H9 (cell line): ENCODE data around the gene TMEM108. TPM values are rescaled to one million over a fixed set of nuclear protein-coding genes. Genes with fewer than 3 reads are reported as not detected.

Source experiments
- DNase-seq: peaks from one replicate; pipeline ENCODE4 v3.0.0-alpha.2; 2017
- H2AFZ ChIP-seq: one replicate; pipeline ENCODE4 v1.6.1; 2013; ENCODE audit warnings: mild to moderate bottlenecking, low read length, control low read depth, moderate library complexity
- H2AK5ac ChIP-seq: 2 replicates; pipeline ENCODE4 v1.6.1; 2013; ENCODE audit warnings: low read length, control low read depth, mixed read lengths; ENCODE audit not compliant: insufficient read length
- H2BK120ac ChIP-seq: one replicate; pipeline ENCODE4 v1.6.1; 2013; ENCODE audit warnings: low read depth, mild to moderate bottlenecking, low read length, control low read depth, inconsistent platforms; ENCODE audit not compliant: poor library complexity, severe bottlenecking
- H2BK12ac ChIP-seq: 2 replicates; pipeline ENCODE4 v1.6.1; 2013; ENCODE audit warnings: low read length, control low read depth, mixed read lengths, low read depth; ENCODE audit not compliant: insufficient read length
- H2BK15ac ChIP-seq: 2 replicates; pipeline ENCODE4 v1.6.1; 2013; ENCODE audit warnings: low read depth, low read length, control low read depth
- H2BK20ac ChIP-seq: one replicate; pipeline ENCODE4 v1.6.1; 2013; ENCODE audit warnings: low read depth, mild to moderate bottlenecking, low read length, control low read depth, inconsistent platforms; ENCODE audit not compliant: poor library complexity, severe bottlenecking
- H2BK5ac ChIP-seq: 2 replicates; pipeline ENCODE4 v1.6.1; 2013; ENCODE audit warnings: low read length, control low read depth, mixed read lengths; ENCODE audit not compliant: insufficient read length
- H3K14ac ChIP-seq: 2 replicates; pipeline ENCODE4 v1.6.1; 2013; ENCODE audit warnings: low read length, control low read depth; ENCODE audit not compliant: insufficient read depth
- H3K18ac ChIP-seq: 2 replicates; pipeline ENCODE4 v1.6.1; 2013; ENCODE audit warnings: low read depth, mild to moderate bottlenecking, mixed read lengths, low read length, control low read depth; ENCODE audit not compliant: insufficient read length
- H3K23ac ChIP-seq: 2 replicates; pipeline ENCODE4 v1.6.1; 2013; ENCODE audit warnings: low read length, control low read depth, mixed read lengths, low read depth; ENCODE audit not compliant: insufficient read length
- H3K23me2 ChIP-seq: 2 replicates; pipeline ENCODE4 v1.6.1; 2013; ENCODE audit warnings: low read depth, mild to moderate bottlenecking, mixed read lengths, low read length, control low read depth; ENCODE audit not compliant: insufficient read length, poor library complexity, severe bottlenecking
- H3K27ac ChIP-seq: 2 replicates; pipeline ENCODE4 v1.5.1; 2013; ENCODE audit warnings: low read length, control low read depth, mixed read lengths, low read depth; ENCODE audit not compliant: insufficient read length
- H3K27me3 ChIP-seq: 2 replicates; pipeline ENCODE4 v1.6.1; 2013; ENCODE audit warnings: low read length, control low read depth, inconsistent platforms; ENCODE audit not compliant: insufficient read depth
- H3K4ac ChIP-seq: 2 replicates; pipeline ENCODE4 v1.6.1; 2013; ENCODE audit warnings: low read depth, mild to moderate bottlenecking, control low read depth, inconsistent platforms, low read length, moderate library complexity
- H3K4me1 ChIP-seq: 2 replicates; pipeline ENCODE4 v1.6.1; 2013; ENCODE audit warnings: low read length, control low read depth, inconsistent platforms; ENCODE audit not compliant: insufficient read depth
- H3K4me2 ChIP-seq: 2 replicates; pipeline ENCODE4 v1.6.1; 2013; ENCODE audit warnings: low read length, control low read depth, mixed read lengths; ENCODE audit not compliant: insufficient read length, insufficient read depth
- H3K56ac ChIP-seq: 2 replicates; pipeline ENCODE4 v1.6.1; 2013; ENCODE audit warnings: low read depth, mild to moderate bottlenecking, mixed read lengths, low read length, control low read depth; ENCODE audit not compliant: insufficient read length
- H3K79me1 ChIP-seq: 2 replicates; pipeline ENCODE4 v1.6.1; 2013; ENCODE audit warnings: low read depth, mild to moderate bottlenecking, moderate library complexity, low read length, control low read depth, inconsistent platforms; ENCODE audit not compliant: insufficient read depth, poor library complexity, severe bottlenecking
- H3K79me2 ChIP-seq: 2 replicates; pipeline ENCODE4 v1.6.1; 2013; ENCODE audit warnings: low read length, control low read depth, inconsistent platforms; ENCODE audit not compliant: insufficient read depth
- H3K9ac ChIP-seq: 2 replicates; pipeline ENCODE4 v1.6.1; 2013; ENCODE audit warnings: low read length, control low read depth, mixed read lengths; ENCODE audit not compliant: insufficient read length; ENCODE audit errors: extremely low read depth
- H3K9me3 ChIP-seq: one replicate; pipeline ENCODE4 v1.6.1; 2013; ENCODE audit warnings: low read depth, low read length, inconsistent platforms; ENCODE audit not compliant: control insufficient read depth
- H3T11ph ChIP-seq: one replicate; pipeline ENCODE4 v1.6.1; 2013; ENCODE audit warnings: mild to moderate bottlenecking, low read length, control low read depth, inconsistent platforms
- H4K20me1 ChIP-seq: one replicate; pipeline ENCODE4 v1.6.1; 2013; ENCODE audit not compliant: control insufficient read depth, insufficient read length, insufficient read depth
- H4K5ac ChIP-seq: 2 replicates; pipeline ENCODE4 v1.6.1; 2013; ENCODE audit warnings: low read depth, mild to moderate bottlenecking, mixed read lengths, low read length, control low read depth; ENCODE audit not compliant: insufficient read length
- H4K8ac ChIP-seq: replicated peaks from 2 replicates; pipeline ENCODE4 v1.6.1; 2013; ENCODE audit warnings: low read length, control low read depth, mixed read lengths, low read depth; ENCODE audit not compliant: insufficient read length
- H4K91ac ChIP-seq: 2 replicates; pipeline ENCODE4 v1.6.1; 2013; ENCODE audit warnings: low read depth, mild to moderate bottlenecking, moderate library complexity, mixed read lengths, low read length, control low read depth; ENCODE audit not compliant: insufficient read length
- H3K27ac Mint-ChIP-seq, 3 experiments: 2 replicates in 2 of 3; 3 replicates in 1 of 3; pipeline ENCODE4 v1.8.0; 2020 to 2021; ENCODE audit warnings: mixed read lengths in 3 of 3, mild to moderate bottlenecking in 1 of 3, moderate library complexity in 1 of 3
- H3K27me3 Mint-ChIP-seq: 2 replicates; pipeline ENCODE4 v1.8.0; 2021; ENCODE audit warnings: low read depth, mild to moderate bottlenecking, moderate library complexity, mixed read lengths
- H3K36me3 Mint-ChIP-seq, 3 experiments: 2 replicates in 2 of 3; 3 replicates in 1 of 3; pipeline ENCODE4 v1.8.0; 2020 to 2021; ENCODE audit warnings: low read depth in 3 of 3, mixed read lengths in 3 of 3; ENCODE audit not compliant: insufficient read depth in 1 of 3
- H3K4me1 Mint-ChIP-seq, 2 experiments: 2 replicates each; pipeline ENCODE4 v1.8.0; 2020; ENCODE audit warnings: mixed read lengths in 2 of 2
- H3K4me3 Mint-ChIP-seq, 2 experiments: 2 replicates in 1 of 2; 3 replicates in 1 of 2; pipeline ENCODE4 v1.8.0; 2020 to 2021; ENCODE audit warnings: mild to moderate bottlenecking in 2 of 2, mixed read lengths in 2 of 2, moderate library complexity in 1 of 2
- H3K9me3 Mint-ChIP-seq, 2 experiments: 2 replicates in 1 of 2; 3 replicates in 1 of 2; pipeline ENCODE4 v1.8.0; 2020; ENCODE audit warnings: mild to moderate bottlenecking in 2 of 2, mixed read lengths in 2 of 2, moderate library complexity in 1 of 2
- CTCF ChIP-seq: fragments of 200-600 bp; sonication (generic); conservative IDR thresholded peaks from 3 replicates; pipeline ENCODE4 v1.8.0; 2021; ENCODE audit warnings: antibody characterized with exemption, mild to moderate bottlenecking
- WGBS: extraction: QIAGEN DNeasy Blood & Tissue Kit; methylation state at CpG from one replicate; pipeline ENCODE4 v1.1.7; 2013; ENCODE audit warnings: missing lambda C conversion rate, low lambda C conversion rate, mixed read lengths; ENCODE audit not compliant: insufficient read length; ENCODE audit errors: extremely low coverage; 5-methylcytosine and 5-hydroxymethylcytosine counted together
- total RNA-seq: library from RNA; stranded (reverse); gene quantifications from 2 replicates; pipeline ENCODE4 v1.2.1, GENCODE V29; 2021

Gene TMEM108
- total RNA-seq, 1 experiment from 2014 or later, result 5.0 TPM

GRCh38 chr3:133159498-133160475 lies 121.6 kb downstream of the TMEM108 start:
- Histone ChIP-seq H3K27me3 (no peaks in the 10 kb centered on the region), H3K4me2 (no peak overlapping the region), H3K4me1 (no peaks in the 10 kb centered on the region), H2AK5ac (no peak overlapping the region), H2BK20ac (no peak overlapping the region), H3K18ac (no peak overlapping the region), H3K56ac (no peak overlapping the region), H2BK12ac (no peak overlapping the region), H3K79me2 (no peaks in the 10 kb centered on the region), H4K91ac (no peak overlapping the region), H3K9me3 (no peaks in the 10 kb centered on the region), H3K23me2 (no peaks in the 10 kb centered on the region), H4K8ac (no peak overlapping the region), H2AFZ (no peak overlapping the region), H2BK120ac (no peak overlapping the region), H3K23ac (no peak overlapping the region), H2BK5ac (no peak overlapping the region), H3K14ac (no peak overlapping the region), H2BK15ac (no peak overlapping the region), H3K4ac (no peak overlapping the region), H3K27ac (no peak overlapping the region), H3K79me1 (no peaks in the 10 kb centered on the region), H4K5ac (no peak overlapping the region), H4K20me1 (no peaks in the 10 kb centered on the region), H3K9ac (no peak overlapping the region), H3T11ph (no peak overlapping the region)
- Mint-ChIP-seq H3K27me3 (no peaks in the 10 kb centered on the region), H3K4me3 (no peak overlapping the region), H3K36me3 (peaks cover 0 to 3% (median 2%) of the 10 kb centered on the region in 3 experiments; a peak in 3 of 7 replicates), H3K27ac (peak overlapping the region in 1 of 3 experiments; percentile 17; a peak in 1 of 7 replicates), H3K4me1 (no peaks in the 10 kb centered on the region), H3K9me3 (peaks cover 0 to 3% of the 10 kb centered on the region in 2 experiments; a peak in 1 of 5 replicates)
- WGBS, result no CpG with 5 or more reads among the region's 12 CpGs
- DNase-seq, result no peak
- TF ChIP-seq CTCF, result no peak
